Astrocyte of the cerebellum (primary cell): ENCODE measurements around the gene HBB.

ENCODE experiments used
- DNase-seq: peaks from one replicate; pipeline ENCODE4 v3.0.0-alpha.2; 2011; ENCODE audit warnings: low read depth
- H3K4me3 ChIP-seq: 2 replicates; pipeline ENCODE4 v1.5.1; 2011; ENCODE audit warnings: mild to moderate bottlenecking, low read depth, low read length, moderate library complexity
- in situ Hi-C: cut with HindIII; loops from 2 replicates; pipeline ENCODE4 v1.10.0; 2017; ENCODE audit warnings: low sequenced_read_pairs
- TF ChIP-seq, protein P1 (sequence below): IDR thresholded peaks from 2 replicates; pipeline ENCODE4 v1.5.1; 2012; ENCODE audit warnings: low read length, low read depth, moderate library complexity, mild to moderate bottlenecking; ENCODE audit errors: missing control alignments

HBB gene

DNA sequence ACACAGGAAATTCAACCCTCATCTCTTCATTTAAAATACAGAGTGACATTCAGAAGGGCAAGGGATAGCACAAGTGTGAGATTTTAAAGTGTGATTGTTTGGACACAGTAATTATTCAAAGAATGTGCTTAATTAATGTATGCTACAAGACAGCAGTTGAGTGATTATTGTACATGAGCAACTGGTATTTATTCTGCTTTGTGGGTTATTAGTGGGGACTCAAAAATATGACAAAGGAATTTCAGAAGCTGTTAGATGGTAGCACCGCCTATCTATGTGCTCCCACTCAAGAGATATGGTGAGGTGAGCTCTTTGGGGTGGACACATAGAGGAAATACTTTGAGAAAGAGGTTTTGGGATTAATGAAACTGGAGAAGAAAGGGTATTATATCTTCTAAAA lies 13.2 kb upstream of the HBB start:
- in situ Hi-C loops = no loop called here
- no peak for DNase-seq
- H3K4me3 ChIP-seq = no peak overlapping the region
- TF ChIP-seq, protein P1, sequence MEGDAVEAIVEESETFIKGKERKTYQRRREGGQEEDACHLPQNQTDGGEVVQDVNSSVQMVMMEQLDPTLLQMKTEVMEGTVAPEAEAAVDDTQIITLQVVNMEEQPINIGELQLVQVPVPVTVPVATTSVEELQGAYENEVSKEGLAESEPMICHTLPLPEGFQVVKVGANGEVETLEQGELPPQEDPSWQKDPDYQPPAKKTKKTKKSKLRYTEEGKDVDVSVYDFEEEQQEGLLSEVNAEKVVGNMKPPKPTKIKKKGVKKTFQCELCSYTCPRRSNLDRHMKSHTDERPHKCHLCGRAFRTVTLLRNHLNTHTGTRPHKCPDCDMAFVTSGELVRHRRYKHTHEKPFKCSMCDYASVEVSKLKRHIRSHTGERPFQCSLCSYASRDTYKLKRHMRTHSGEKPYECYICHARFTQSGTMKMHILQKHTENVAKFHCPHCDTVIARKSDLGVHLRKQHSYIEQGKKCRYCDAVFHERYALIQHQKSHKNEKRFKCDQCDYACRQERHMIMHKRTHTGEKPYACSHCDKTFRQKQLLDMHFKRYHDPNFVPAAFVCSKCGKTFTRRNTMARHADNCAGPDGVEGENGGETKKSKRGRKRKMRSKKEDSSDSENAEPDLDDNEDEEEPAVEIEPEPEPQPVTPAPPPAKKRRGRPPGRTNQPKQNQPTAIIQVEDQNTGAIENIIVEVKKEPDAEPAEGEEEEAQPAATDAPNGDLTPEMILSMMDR = no peak

DNA sequence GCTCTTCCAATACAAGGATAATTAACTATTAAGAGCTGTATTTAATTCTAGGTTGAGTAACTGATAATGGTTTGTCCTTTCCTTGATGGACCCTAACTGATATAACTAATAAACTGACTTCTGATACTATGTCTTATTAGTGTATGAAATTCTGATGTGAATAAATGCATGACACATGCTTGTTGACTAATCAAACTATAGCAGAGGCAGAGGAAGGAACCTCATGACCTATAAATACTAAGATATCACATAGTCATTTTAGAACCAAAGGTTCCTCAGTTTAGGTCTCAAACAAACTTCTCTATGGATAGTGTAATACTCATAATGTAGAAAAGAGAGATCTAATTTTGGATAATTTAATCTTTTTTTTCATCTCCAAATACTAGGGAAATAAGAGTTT lies 12.2 kb upstream of the HBB start:
- in situ Hi-C loops = no loop called here
- H3K4me3 ChIP-seq = no peak overlapping the region
- no peak for DNase-seq
- TF ChIP-seq, protein P1 = no peak

DNA sequence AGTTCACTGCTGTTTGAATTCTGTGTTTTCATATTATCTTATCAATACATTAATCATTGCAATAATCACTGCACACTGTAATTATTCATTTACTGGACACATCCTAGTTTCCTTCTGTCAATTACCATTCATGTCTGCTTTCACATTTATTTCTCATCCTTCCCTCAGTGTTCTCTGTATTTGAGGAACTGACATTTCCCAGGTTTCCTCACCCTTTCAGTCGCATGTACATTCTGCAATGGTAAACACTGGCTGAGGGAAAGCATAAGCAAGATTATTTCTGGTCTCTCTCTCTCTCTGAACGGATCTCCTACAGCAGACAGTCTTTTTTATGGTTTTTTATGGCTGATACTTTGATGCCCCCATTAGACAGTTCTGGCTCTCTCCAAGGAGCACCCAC lies 11.6 kb upstream of the HBB start:
- no peak overlapping the region for H3K4me3 ChIP-seq
- TF ChIP-seq, protein P1 = no peak
- no peak for DNase-seq
- in situ Hi-C loops = no loop called here

DNA sequence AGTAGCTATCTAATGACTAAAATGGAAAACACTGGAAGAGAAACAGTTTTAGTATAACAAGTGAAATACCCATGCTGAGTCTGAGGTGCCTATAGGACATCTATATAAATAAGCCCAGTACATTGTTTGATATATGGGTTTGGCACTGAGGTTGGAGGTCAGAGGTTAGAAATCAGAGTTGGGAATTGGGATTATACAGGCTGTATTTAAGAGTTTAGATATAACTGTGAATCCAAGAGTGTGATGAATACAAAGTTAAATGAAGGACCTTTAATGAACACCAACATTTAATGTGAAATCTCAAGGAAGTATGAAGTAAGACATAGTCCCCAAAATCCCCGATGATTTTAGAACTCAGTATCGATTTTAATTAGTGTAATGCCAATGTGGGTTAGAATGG lies 10.5 kb upstream of the HBB start:
- in situ Hi-C loops = no loop called here
- H3K4me3 ChIP-seq = no peak overlapping the region
- TF ChIP-seq, protein P1 = no peak
- no peak for DNase-seq

DNA sequence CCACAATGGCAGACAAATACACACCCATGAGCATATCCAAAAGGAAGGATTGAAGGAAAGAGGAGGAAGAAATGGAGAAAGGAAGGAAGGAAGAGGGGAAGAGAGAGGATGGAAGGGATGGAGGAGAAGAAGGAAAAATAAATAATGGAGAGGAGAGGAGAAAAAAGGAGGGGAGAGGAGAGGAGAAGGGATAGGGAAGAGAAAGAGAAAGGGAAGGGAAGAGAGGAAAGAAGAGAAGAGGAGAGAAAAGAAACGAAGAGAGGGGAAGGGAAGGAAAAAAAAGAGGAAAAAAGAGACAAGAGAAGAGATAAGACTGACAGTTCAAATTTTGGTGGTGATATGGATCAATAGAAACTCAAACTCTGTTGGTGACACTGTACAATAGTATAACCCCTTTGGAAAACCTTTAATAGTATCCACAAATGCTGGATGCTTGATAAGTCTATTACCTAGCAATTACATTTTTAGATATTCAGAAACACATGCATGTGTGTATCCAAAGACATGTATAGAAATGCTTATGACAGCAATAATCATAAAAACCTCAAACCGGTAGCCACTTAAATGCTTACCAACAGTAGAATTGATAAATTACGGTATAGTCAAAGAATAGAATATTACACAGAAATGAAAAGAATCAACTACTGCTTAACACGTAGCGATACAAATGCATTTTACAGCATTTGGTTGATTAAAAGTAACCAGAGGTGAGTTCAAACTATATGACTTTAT lies 8.7 kb upstream of the HBB start:
- no peak for DNase-seq
- in situ Hi-C loops = no loop called here
- TF ChIP-seq, protein P1 = no peak
- H3K4me3 ChIP-seq = no peak overlapping the region

DNA sequence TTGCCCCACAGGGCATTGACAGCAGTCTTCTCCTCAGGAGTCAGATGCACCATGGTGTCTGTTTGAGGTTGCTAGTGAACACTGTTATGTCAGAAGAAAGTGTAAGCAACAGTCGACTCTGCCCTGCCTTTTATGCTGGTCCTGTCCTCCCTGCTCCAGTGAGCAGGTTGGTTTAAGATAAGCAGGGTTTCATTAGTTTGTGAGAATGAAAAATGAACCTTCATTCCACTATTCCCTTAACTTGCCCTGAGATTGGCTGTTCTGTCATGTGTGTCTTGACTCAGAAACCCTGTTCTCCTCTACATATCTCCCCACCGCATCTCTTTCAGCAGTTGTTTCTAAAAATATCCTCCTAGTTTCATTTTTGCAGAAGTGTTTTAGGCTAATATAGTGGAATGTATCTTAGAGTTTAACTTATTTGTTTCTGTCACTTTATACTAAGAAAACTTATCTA lies 7.5 kb upstream of the HBB start, which contains the start of gene HBD:
Gene HBD (minus strand): TSS at position 103 of the 454 bp plus-strand sequence. CDS start 50 bp downstream, at position 53.
- H3K4me3 ChIP-seq = no peak within 1 kb of the TSS
- DNase-seq = no peak
- TF ChIP-seq, protein P1 = no peak
- in situ Hi-C loops = no loop called here
